DND-41 (cell line): ENCODE results near the gene HTRA3.

Experiments
- EZH2 ChIP-seq: IDR thresholded peaks from 3 replicates; pipeline ENCODE4 v1.6.1; 2012; ENCODE audit warnings: borderline replicate concordance, low read depth, mild to moderate bottlenecking, moderate library complexity, low read length, inconsistent platforms; ENCODE audit not compliant: severe bottlenecking
- TF ChIP-seq, protein P1 (sequence below): IDR thresholded peaks from 2 replicates; pipeline ENCODE4 v1.5.1; 2012; ENCODE audit warnings: borderline replicate concordance, low read length, moderate library complexity, mild to moderate bottlenecking; ENCODE audit not compliant: poor library complexity, severe bottlenecking; ENCODE audit errors: extremely low read depth

DNA sequence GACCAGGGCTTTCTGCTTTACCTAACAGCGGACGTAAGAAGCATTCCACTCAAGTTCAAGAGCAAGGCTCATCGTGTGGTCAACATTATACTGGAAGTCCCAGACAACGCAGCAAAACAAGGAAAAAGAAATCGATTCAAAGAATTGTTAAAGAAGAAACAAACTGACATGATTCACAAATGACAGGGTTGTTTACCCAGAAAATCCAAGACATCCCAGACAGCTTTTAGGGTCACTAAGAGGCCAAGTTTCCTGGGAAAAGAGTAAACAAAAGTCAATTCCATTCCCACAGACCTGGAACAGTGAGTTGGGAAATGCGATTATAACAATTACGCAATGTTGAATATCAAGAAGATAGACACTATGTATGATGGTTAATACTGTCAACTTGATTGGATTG lies 21.5 kb upstream of the HTRA3 start:
- TF ChIP-seq, protein P1, sequence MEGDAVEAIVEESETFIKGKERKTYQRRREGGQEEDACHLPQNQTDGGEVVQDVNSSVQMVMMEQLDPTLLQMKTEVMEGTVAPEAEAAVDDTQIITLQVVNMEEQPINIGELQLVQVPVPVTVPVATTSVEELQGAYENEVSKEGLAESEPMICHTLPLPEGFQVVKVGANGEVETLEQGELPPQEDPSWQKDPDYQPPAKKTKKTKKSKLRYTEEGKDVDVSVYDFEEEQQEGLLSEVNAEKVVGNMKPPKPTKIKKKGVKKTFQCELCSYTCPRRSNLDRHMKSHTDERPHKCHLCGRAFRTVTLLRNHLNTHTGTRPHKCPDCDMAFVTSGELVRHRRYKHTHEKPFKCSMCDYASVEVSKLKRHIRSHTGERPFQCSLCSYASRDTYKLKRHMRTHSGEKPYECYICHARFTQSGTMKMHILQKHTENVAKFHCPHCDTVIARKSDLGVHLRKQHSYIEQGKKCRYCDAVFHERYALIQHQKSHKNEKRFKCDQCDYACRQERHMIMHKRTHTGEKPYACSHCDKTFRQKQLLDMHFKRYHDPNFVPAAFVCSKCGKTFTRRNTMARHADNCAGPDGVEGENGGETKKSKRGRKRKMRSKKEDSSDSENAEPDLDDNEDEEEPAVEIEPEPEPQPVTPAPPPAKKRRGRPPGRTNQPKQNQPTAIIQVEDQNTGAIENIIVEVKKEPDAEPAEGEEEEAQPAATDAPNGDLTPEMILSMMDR: no peak
- no peak for TF ChIP-seq EZH2
